Neural cell (in vitro differentiated cells): ENCODE data around the gene KCNJ6. TPM values are rescaled to one million over a fixed set of nuclear protein-coding genes. Genes with fewer than 3 reads are reported as not detected.

Experiments used
- H2AFZ ChIP-seq: fragments of 200-600, 300-800 bp; sonication (generic), shearing (Covaris generic); 2 replicates; pipeline ENCODE4 v1.6.0; 2014; ENCODE audit warnings: low read depth, mild to moderate bottlenecking, antibody characterized with exemption, low read length, moderate library complexity
- H3F3A ChIP-seq: fragments of 200-600 bp; shearing (Covaris generic); 2 replicates; pipeline ENCODE4 v1.6.1; 2016; ENCODE audit warnings: mild to moderate bottlenecking, moderate library complexity, mixed read lengths, antibody characterized with exemption, low read length; ENCODE audit not compliant: insufficient read depth, poor library complexity, severe bottlenecking
- H3K27ac ChIP-seq: fragments of 200-600, 300-800 bp; sonication (generic), shearing (Covaris generic); 2 replicates; pipeline ENCODE4 v1.5.1; 2014; ENCODE audit warnings: mild to moderate bottlenecking, low read length, moderate library complexity
- H3K27me3 ChIP-seq: fragments of 300-800, 200-600 bp; sonication (generic), shearing (Covaris generic); 2 replicates; pipeline ENCODE4 v1.6.0; 2014; ENCODE audit warnings: mild to moderate bottlenecking, low read depth, low read length, moderate library complexity; ENCODE audit not compliant: insufficient read depth
- H3K36me3 ChIP-seq: fragments of 300-800, 200-600 bp; sonication (generic), shearing (Covaris generic); 2 replicates; pipeline ENCODE4 v1.5.1; 2014; ENCODE audit warnings: mild to moderate bottlenecking, antibody characterized with exemption, low read length, moderate library complexity; ENCODE audit not compliant: insufficient read depth
- H3K4me2 ChIP-seq: fragments of 300-800, 200-600 bp; sonication (generic), shearing (Covaris generic); 2 replicates; pipeline ENCODE4 v1.6.0; 2014; ENCODE audit warnings: mild to moderate bottlenecking, low read length
- H3K4me3 ChIP-seq: fragments of 300-800, 200-600 bp; sonication (generic), shearing (Covaris generic); 2 replicates; pipeline ENCODE4 v1.5.1; 2014; ENCODE audit warnings: mild to moderate bottlenecking, low read length, moderate library complexity
- H3K79me2 ChIP-seq: fragments of 200-600 bp; shearing (Covaris generic); replicated peaks from 2 replicates; pipeline ENCODE4 v1.6.0; 2014; ENCODE audit warnings: mild to moderate bottlenecking, low read length, moderate library complexity; ENCODE audit not compliant: insufficient read depth
- H3K9ac ChIP-seq: fragments of 300-800, 200-600 bp; sonication (generic), shearing (Covaris generic); 2 replicates; pipeline ENCODE4 v1.6.1; 2016; ENCODE audit warnings: mild to moderate bottlenecking, low read length, mixed read lengths
- H3K9me2 ChIP-seq: fragments of 200-600 bp; shearing (Covaris generic); 2 replicates; pipeline ENCODE4 v1.6.1; 2016; ENCODE audit warnings: mild to moderate bottlenecking, low read length, mixed read lengths; ENCODE audit not compliant: insufficient read depth
- H3K9me3 ChIP-seq: fragments of 200-600, 300-800 bp; sonication (generic), shearing (Covaris generic); 2 replicates; pipeline ENCODE4 v1.6.1; 2016; ENCODE audit warnings: mild to moderate bottlenecking, mixed run types, low read length, moderate library complexity, mixed read lengths
- H4K20me1 ChIP-seq: fragments of 200-600 bp; shearing (Covaris generic); 2 replicates; pipeline ENCODE4 v1.6.1; 2016; ENCODE audit warnings: mild to moderate bottlenecking, mixed run types; ENCODE audit not compliant: insufficient read depth
- EP300 ChIP-seq: fragments of 450-650 bp; conservative IDR thresholded peaks from 2 replicates; pipeline ENCODE4 v1.6.1; 2014; ENCODE audit warnings: antibody characterized with exemption, mild to moderate bottlenecking, moderate library complexity; ENCODE audit not compliant: poor library complexity, severe bottlenecking
- EZH2 ChIP-seq: fragments of 200-600, 300-800 bp; shearing (Covaris generic), sonication (generic); IDR thresholded peaks from 2 replicates; pipeline ENCODE4 v1.6.1; 2014; ENCODE audit warnings: antibody characterized with exemption, low read length, borderline replicate concordance, mild to moderate bottlenecking; ENCODE audit not compliant: insufficient read depth, poor library complexity, severe bottlenecking
- MXI1 ChIP-seq: fragments of 450-650 bp; conservative IDR thresholded peaks from 2 replicates; pipeline ENCODE4 v1.6.1; 2014; ENCODE audit warnings: antibody characterized with exemption, mild to moderate bottlenecking; ENCODE audit not compliant: poor library complexity, severe bottlenecking
- POLR2AphosphoS5 ChIP-seq: IDR thresholded peaks from 2 replicates; pipeline ENCODE4 v1.6.1; 2012
- RAD21 ChIP-seq: fragments of 450-650 bp; conservative IDR thresholded peaks from 2 replicates; pipeline ENCODE4 v1.6.1; 2014; ENCODE audit warnings: antibody characterized with exemption, mild to moderate bottlenecking, moderate library complexity
- REST ChIP-seq: IDR thresholded peaks from 2 replicates; pipeline ENCODE4 v1.6.1; 2012; ENCODE audit warnings: borderline replicate concordance
- SMC3 ChIP-seq: fragments of 450-650 bp; conservative IDR thresholded peaks from 2 replicates; pipeline ENCODE4 v1.6.1; 2014; ENCODE audit warnings: antibody characterized with exemption, mild to moderate bottlenecking, moderate library complexity; ENCODE audit not compliant: poor library complexity
- TAF1 ChIP-seq: IDR thresholded peaks from 2 replicates; pipeline ENCODE4 v1.6.1; 2012; ENCODE audit warnings: low read depth
- polyA plus RNA-seq: library from polyadenylated mRNA; depleted of rRNA; stranded (reverse); fragments of >200 nt; gene quantifications from 2 replicates; pipeline ENCODE4 v1.2.3, GENCODE V29; 2014
- TF ChIP-seq, protein P1 (sequence below): fragments of 450-650 bp; IDR thresholded peaks from 2 replicates; pipeline ENCODE4 v1.5.1; 2014; ENCODE audit warnings: antibody characterized with exemption, mild to moderate bottlenecking, moderate library complexity; ENCODE audit not compliant: poor library complexity, severe bottlenecking

Gene KCNJ6
- polyA plus RNA-seq, 1 donor from 2014 or later: 1.7 TPM

DNA sequence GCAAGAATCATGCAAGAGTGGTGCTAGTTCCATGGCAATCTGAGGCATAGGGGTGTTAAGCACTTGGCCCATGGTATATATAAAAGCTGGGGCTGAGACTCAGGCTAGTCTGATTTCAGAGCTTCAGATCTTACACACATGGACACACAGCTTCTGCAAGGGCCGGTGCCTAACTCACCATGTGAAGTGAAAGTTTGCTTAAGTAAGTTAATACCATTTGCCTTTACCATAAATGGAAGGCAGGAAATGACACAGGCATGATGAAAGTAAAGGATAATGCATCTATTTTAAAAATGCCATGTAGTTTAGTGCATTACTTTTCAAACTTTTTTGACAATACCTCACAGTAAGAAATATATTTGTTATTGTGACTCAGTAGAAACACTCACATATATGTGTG is 122.6 kb downstream of the KCNJ6 start:
- H3K4me2 ChIP-seq: no peak overlapping the region
- H3K9me2 ChIP-seq: no peaks in the 10 kb centered on the region
- TF ChIP-seq RAD21 (no peak), EP300 (no peak), POLR2AphosphoS5 (no peak), EZH2 (no peak), MXI1 (no peak), REST (no peak), SMC3 (no peak), TAF1 (no peak)
- TF ChIP-seq, protein P1, sequence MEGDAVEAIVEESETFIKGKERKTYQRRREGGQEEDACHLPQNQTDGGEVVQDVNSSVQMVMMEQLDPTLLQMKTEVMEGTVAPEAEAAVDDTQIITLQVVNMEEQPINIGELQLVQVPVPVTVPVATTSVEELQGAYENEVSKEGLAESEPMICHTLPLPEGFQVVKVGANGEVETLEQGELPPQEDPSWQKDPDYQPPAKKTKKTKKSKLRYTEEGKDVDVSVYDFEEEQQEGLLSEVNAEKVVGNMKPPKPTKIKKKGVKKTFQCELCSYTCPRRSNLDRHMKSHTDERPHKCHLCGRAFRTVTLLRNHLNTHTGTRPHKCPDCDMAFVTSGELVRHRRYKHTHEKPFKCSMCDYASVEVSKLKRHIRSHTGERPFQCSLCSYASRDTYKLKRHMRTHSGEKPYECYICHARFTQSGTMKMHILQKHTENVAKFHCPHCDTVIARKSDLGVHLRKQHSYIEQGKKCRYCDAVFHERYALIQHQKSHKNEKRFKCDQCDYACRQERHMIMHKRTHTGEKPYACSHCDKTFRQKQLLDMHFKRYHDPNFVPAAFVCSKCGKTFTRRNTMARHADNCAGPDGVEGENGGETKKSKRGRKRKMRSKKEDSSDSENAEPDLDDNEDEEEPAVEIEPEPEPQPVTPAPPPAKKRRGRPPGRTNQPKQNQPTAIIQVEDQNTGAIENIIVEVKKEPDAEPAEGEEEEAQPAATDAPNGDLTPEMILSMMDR: no peak
- no peaks in the 10 kb centered on the region for H3K27me3 ChIP-seq
- no peak overlapping the region for H3K27ac ChIP-seq
- H3K9ac ChIP-seq: no peak overlapping the region
- H3K79me2 ChIP-seq: no peaks in the 10 kb centered on the region
- H3F3A ChIP-seq: no peaks in the 10 kb centered on the region
- no peak overlapping the region for H3K4me3 ChIP-seq
- H3K36me3 ChIP-seq: no peaks in the 10 kb centered on the region
- no peaks in the 10 kb centered on the region for H3K9me3 ChIP-seq
- H4K20me1 ChIP-seq: no peaks in the 10 kb centered on the region
- H2AFZ ChIP-seq: no peak overlapping the region

GRCh38 chr21:37792046-37792445 is 124.2 kb downstream of the KCNJ6 start:
- no peak for TF ChIP-seq POLR2AphosphoS5
- no peak for TF ChIP-seq RAD21
- no peak for TF ChIP-seq EZH2
- no peak for TF ChIP-seq TAF1
- TF ChIP-seq EP300: no peak
- no peak for TF ChIP-seq REST
- TF ChIP-seq, protein P1: no peak
- no peak for TF ChIP-seq SMC3
- TF ChIP-seq MXI1: no peak
- H3F3A ChIP-seq: no peaks in the 10 kb centered on the region
- no peaks in the 10 kb centered on the region for H3K9me2 ChIP-seq
- H3K9me3 ChIP-seq: no peaks in the 10 kb centered on the region
- no peak overlapping the region for H3K4me2 ChIP-seq
- no peak overlapping the region for H2AFZ ChIP-seq
- no peak overlapping the region for H3K4me3 ChIP-seq
- H3K79me2 ChIP-seq: no peaks in the 10 kb centered on the region
- no peaks in the 10 kb centered on the region for H3K36me3 ChIP-seq
- H3K27me3 ChIP-seq: no peaks in the 10 kb centered on the region
- no peaks in the 10 kb centered on the region for H4K20me1 ChIP-seq
- H3K27ac ChIP-seq: no peak overlapping the region
- no peak overlapping the region for H3K9ac ChIP-seq
